ENCODE measurements around the gene HAP1. TPM values are rescaled to one million over a fixed set of nuclear protein-coding genes. Genes with fewer than 3 reads are reported as not detected.
"Not testable (repeated sequence)": the region's sequence is repeated elsewhere in the genome, so short reads cannot be mapped to it uniquely, and the experiment has no call there.

HAP1 gene
- total RNA-seq, 1 experiment from 2014 or later, result not detected

DNA sequence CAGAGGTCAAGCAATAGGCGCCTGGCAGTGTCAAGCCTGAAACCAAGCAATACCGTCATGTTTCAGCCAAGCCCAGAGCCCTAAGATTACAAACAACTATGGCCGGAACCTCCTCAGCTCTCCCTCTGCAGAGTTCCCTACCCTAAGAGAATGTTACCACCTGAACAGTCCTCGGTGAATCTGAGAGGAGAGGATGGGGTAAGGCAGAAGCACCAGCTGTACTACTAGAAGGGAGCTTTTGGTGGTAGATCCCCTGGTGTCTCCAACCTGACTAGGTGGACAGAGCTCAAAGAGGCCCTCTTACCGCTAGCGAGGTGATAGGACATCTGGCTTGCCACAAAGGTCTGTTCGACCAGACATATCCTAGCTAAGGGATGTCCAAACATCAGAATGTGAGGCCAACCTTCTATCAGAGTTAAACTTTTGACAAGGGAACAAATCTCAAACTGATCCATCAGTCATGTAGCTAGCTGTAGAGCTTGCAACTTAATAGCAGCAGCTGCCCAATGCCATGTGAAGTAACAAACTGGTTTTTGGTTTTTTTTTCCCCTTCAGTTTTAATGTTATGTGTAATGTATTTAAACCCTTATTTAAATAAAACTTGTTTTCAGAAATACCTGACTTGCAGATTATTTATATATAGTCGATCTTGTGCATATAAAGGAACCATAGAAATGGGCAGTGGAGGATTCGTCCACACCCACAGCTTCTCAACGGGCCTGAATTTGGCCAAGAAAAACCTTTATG is 43.2 kb downstream of the HAP1 start:
- peak; percentile 12 for DNase-seq (ENCODE audit: low spot score)

DNA sequence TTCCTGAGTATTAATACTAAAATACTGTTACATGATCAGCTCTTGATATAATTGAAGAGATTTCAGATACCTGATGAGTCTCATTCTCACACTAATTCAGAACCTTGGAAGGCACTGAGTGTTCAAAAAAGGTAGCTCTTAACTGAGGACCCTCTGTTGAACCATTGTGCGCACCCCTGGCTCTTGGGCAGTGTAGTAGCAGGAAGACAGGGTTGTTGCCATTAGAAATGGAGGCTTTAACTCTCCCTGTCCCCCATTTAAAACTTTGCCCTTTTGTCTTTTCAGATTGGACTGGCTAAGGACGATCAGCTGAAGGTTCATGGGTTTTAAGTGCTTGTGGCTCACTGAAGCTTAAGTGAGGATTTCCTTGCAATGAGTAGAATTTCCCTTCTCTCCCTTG is 43.9 kb downstream of the HAP1 start:
- DNase-seq (ENCODE audit: low spot score), result no peak

DNA sequence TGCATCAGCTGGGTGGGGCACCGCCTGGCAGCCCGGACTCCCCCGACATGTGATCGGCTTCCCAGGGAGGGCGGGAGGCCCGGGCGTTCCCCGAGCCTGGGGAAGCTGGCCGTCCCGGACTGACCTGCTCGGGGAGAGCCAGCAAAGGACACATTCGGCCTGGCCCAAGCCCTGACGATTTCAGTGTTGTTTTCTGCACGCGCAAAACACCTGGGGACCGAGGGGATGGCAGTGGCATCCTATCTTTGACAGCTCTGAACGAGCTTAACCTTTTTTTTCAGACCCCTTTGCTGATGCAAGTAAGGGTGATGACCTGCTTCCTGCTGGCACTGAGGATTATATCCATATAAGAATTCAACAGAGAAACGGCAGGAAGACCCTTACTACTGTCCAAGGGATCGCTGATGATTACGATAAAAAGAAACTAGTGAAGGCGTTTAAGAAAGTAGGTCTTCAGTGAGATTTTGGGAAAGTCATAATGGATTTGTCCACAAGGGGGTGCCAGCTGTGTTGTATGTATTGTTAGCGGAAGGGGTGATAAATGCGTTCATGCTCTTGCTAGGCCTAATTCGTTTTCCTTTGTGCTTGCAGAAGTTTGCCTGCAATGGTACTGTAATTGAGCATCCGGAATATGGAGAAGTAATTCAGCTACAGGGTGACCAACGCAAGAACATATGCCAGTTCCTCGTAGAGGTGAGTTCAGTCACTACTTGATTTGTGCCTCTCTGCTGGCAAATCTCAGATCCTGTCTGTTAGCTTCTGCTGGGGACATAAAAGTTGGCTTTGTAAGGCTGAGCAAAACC is 44.7 kb downstream of the HAP1 start:
- DNase-seq (ENCODE audit: low spot score), result peak; percentile 84

DNA sequence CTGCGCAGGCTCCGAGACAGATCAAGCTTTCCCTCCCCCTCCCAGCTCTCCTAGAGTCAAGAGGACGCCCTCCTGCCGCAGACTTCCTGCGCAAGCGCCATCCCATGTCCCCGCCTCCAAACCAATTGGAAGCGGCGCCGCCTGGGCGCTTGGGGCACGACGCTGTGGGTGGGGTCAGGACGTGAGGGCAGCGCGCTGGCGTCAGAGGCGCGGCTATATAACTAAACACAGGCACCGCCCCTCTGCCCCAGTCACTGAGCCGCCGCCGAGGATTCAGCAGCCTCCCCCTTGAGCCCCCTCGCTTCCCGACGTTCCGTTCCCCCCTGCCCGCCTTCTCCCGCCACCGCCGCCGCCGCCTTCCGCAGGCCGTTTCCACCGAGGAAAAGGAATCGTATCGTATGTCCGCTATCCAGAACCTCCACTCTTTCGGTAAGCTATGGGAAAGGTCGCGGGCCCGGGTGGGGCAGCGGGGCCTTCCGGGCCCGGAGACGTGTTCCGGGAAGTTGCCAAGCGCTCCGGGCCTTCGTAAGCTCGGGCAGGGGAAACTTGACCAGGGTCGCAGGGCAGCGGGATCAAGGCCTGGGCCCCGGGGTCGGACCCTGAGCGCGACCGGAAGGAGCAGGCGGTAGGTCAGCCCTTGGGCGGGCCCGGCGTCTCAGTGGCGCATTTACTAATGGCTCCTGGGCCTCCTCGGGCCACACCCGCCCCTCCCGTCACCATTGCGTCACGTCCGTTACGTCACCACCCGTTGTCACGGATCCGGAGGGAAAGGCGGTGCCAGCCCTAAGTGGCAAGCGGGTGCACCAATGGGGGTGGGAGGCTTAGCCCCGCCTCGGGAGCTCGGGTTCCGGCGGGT is 45.6 kb downstream of the HAP1 start, which contains the start of gene EIF1:
Gene EIF1 (plus strand): TSS at position 245 of the 856 bp plus-strand sequence. CDS start 154 bp downstream, at position 399.
- peak; percentile 99 for DNase-seq (ENCODE audit: low spot score)

DNA sequence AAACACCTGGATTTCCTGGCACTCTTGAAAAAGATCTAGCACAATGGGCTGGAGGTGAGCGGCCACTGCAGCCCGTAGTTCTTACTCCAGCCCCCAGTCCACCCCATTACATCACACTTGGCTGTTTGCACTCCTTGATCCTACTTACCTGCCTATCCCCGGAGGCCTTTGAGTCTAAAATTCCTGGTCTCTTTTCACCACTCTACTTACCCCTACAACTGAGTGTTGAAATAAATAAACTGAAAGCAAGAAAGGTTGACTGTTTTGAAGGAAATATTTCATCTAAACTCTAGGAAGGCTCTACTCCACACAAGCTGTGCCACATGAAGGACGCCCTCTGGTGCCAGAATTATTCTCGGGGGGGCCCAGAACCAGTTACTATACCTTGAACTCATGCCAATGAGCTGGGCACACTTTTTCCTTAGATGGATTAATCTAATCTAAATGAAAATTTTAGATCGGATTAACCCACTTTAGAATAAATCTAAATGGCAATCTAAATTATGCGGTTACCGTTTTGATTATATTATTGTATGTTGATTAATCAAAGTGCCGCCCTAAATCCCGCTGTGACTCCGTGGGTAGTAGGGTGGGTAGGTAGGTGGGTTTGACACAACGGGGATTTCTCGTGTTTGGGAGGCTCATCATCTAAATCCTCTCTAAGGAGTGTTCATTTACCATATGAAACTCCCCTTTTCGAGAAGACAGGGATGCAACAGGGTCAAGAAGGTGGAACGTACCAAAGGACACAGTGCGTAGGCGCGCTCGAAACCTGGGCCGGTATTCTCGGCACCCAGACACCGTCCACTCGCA is 46.4 kb downstream of the HAP1 start:
- DNase-seq (ENCODE audit: low spot score), result peak; percentile 80

DNA sequence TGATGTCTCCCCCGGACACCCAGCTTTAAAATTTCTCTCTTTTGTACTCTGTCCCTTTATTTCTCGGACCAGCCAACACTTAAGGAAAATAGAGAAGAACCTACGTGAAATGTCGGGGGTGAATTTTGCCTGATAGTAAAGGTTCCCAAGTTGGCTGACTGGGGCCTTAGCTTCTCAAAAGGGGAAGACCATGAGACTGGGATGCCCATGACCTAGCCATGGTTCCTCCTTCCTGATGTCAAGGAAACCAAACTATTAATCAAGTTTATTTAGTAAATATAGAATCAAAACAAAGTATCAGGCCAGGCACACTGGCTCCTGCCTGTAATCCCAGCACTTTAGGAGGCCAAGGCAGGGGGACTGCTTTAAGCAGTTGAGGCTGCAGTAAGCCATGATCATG is 48.2 kb downstream of the HAP1 start:
- DNase-seq (ENCODE audit: low spot score), result no peak

DNA sequence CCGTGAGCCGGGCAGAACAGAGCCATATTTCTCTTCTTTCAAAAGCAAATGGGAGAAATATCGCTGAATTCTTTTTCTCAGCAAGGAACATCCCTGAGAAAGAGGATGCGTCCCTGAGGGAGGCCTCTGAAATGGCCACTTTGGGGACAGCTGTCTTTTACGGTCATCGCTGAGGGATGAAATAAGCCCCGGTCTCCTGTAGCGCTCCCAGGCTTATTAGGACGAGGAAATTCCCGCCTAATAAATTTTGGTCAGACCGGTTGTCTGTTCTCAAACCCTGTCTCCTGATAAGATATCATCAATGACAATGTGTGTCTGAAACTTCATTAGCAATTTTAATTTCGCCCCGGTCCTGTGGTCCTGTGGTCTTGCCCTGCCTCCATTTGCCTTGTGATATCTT is 48.7 kb downstream of the HAP1 start:
- not testable (repeated sequence) for DNase-seq (ENCODE audit: low spot score)

DNA sequence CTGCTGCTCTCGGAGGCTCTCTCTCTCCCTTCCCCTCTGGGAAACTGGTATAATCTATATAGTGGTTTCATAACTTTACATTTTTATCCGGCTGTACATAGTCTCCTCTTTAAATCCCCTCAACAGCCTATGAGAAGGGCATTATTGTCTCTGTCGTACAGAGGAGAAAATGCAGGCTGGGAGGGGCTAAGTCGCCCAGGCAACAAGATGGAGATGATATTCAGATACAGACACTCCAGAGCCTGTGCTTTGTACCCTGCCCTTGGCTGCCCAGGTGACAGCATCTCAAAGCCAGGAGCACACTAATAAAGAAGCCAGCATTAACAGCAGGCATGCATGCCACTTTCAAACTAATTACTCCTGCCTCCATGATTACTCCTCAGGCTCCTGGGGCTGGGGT is 50.4 kb downstream of the HAP1 start:
- no peak for DNase-seq (ENCODE audit: low spot score)

DNA sequence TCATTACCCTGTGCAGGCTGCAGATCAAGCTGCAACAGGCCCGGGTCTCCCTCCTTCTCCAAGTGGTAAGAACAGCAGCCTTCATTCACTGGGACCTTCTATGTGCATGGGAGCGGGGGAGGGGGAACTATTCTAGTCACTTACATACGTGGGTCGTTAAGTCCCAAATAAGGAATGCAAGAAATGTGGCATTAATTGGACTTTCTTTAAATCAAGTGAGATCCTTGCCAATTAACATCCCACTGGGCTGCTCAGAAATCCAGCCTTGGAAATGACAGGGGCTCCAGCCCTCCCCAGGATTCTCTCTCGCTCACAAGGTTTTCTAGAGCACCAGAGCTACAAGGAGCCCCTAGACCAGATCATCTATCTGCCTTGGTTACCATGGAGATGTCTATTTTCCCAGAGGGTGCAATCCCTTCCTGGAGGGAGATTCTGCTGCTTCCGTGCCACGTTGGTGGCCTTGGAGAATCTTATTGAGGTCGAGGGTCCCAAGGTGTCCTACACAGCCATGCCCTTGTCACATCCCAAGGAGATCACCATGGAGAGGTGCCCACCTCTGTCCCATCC is 50.9 kb downstream of the HAP1 start:
- DNase-seq (ENCODE audit: low spot score), result no peak

DNA sequence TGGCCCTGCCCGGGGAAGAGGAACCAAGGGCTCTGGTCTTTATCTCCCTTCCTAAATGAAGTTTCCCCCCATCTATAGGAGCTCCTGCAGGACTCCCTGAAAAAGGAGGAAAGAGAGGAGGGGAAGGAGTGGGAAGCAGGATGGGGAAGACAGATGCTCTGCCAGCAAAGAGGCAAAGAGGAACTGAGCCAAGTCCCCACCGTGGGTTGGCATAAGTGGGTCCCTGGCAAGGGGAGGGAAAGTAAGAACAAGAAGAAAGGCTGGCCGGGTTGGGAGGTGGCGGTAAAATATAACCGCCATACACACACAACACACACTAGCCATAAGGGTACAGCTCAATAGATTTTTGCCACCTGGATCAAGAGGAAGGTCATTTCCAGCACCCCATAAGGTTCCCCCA is 51.8 kb downstream of the HAP1 start:
- no peak for DNase-seq (ENCODE audit: low spot score)

DNA sequence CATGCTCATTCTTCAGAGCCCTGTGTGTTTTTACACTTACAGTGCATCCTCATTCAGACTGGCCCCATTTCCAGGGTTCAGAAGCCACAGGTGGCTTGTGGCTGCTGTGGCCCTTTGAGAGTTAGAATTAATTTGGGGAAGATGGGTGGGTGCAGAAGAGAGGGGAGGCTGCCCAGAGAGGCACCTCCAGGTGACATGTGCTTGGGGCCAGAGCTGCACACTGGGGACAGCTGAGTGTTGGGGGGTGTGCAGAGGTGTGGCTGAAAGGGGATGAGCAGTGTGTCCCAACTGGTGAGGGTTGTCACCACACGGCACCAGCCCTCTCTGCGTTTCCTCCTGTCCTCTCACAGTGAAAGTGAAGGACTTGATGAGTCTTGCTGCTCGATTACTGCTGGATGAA is 52.7 kb downstream of the HAP1 start:
- DNase-seq (ENCODE audit: low spot score), result no peak

DNA sequence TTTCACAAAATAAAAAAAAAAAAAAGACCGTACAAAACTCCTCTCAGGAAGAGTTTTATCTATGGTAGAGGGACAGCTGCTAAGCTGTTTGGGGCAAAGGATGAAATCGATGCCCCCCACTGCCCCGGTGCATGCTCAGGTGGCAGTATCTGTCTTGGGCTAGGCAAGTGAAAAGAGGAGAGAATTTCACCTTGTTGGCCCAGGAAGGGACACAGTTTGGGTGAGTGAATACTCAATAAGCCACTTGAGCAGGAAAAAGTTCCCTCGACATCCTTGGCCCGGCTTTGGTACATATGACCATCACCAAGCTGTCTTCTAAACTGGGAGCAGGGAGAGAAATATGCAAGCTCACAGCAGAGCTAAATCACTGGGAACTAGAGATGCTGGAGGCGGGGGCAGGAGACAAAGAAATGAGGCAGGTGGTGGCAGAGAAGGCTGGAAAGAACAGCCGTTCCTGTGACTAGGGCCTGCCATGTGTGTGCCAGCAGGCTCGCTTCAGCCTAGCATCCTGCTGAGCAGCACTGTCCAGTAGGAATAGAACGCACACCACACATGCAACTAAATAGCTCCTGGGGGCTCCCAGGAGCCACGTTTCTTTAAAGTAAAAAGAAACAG is 53.9 kb downstream of the HAP1 start:
- no peak for DNase-seq (ENCODE audit: low spot score)

DNA sequence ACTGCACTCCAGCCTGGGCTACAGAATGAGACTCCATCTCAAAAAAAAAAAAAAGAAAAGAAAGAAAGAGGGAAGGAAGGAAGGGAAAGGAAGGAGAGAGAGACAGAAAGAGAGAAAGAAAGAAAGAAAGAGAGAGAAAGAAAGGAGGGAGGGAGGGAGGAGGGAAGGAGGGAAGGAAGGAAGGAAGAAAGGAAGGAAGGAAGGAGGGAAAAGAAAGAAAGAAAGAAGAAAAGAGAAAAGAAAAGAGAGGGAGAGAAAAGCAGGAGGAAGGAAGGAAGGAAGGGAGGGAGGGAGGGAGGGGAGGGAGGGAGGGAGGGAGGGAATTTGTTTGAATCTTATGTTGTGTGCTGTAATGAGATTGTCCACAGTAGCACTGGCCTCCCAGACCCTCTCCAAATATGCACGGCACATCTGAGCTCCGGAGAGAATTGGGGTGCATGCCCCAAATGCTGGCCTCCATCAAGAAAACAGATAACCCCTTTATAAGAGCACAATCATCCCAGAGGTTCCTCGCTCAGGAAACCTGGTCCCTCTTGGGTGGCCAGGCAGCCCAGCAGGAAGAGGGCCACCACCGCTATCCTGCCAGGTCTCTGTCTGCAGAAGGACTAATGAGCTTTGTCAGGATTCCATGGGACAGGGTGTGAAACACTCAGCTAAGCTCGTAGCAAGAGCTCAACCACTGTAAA is 54.6 kb downstream of the HAP1 start:
- no peak for DNase-seq (ENCODE audit: low spot score)

DNA sequence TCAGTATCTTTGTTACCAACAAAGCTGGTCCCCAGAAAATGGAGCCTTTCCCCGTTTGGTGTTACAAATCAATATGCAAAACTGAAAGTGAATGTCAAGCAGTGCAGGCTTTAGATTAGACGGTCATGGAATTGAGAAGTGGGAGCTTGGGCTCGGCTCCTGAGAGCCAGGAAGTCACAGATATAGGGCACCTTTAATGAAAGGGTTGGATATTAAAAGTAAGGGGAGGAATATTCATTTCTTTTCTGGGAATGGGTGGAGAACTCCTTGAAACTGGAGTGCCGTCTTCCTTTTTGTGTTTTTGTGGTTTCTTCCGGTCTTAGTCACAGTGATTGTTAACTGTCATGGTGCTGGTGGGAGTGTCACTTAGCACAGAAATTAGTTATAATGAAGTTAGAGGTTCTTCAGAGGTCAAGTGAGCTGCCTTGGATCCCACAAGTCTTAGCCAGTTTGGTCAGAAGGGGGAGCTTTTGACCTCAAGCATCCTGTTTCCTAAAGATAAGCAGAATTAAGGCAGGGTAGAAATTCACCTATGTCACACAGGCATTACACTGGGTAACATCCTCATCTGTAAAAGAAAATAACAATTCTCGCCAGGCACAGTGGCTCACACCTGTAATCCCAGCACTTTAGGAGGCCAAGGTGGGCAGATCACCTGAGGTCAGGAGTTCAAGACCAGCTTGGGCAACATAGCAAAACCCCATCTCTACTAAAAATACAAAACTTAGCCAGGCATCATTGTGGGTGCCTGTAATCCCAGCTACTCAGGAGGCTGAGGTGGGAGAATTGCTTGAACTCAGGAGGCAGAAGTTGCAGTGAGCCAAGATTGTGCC is 55.3 kb downstream of the HAP1 start:
- DNase-seq (ENCODE audit: low spot score), result peak; percentile 40

DNA sequence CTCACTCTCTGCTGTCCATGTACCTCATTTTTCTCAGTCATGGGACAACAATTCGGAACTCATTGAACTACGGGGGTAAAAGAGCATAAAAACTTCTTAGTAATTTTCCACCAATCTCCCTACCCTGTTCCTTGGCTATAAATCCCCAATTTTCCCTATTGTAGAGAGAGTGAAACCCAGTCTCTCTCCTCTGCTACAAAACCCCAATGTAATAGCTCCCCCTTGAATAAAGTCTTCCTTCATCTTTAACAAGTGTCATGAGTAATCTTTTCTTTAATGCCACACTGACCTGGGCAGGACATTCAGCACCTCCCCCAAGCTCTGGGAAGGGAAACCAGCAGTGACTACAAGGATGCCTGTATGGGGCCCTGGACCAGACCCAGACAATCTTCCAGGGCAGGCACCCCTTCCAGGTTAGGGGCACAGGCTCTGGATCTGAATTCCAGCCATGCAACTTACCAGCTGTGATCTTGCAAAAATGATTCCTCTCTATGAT is 56.0 kb downstream of the HAP1 start:
- DNase-seq (ENCODE audit: low spot score), result peak; percentile 31

DNA sequence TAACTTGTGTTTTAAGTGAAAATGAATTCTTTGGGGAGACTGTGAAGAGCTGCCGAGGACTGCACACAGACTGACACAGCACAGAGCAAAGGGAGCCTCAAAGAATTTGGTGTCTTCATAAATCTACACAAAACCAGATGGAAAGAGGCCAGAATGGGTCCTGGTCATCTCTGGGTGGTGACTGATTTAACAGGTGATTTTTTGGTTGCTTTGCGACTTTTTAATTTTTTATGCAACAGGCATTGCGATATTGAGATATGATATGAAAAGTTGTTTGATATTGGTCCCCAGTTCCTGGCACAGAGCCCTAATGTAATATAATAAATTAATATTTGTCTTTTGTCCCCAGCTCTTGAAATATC is 58.4 kb downstream of the HAP1 start:
- no peak for DNase-seq (ENCODE audit: low spot score)

DNA sequence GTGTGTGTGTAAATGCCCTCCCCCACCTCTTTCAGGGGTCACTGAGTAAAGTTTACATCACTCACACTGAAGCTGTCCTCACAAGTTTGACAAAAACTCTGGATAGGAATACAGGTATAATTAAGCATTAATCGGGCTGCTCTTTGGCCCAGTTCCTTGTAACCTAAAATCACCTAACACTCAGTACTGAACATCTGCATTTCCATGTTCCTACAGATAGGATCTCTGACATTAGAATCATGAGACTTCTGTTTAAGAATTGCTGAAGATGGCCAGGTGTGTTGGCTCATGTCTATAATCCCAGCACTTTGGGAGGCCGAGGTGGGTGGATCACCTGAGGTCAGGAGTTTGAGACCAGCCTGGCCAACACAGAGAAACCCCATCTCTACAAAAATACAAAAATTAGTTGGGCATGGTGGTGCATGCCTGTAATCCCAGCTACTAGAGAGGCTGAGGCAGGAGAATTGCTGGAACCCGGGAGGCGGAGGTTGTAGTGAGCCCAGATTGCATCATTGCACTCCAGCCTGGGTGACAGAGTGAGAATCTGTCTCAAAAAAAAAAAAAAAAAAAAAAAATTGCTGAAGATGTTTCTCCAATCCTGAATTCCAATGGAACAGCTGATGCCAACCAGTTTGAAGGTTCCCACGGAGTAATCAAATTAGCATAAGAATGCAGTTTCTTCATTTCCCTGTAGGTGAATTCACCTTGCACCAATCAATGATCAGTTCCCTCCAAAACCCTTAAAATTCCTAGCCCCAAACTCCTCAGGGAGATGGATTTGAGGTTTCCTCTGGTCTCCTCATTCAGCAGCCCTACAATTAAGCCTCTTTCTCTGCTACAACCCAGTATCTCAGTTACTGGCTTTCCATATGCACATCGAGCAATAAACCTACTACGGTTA is 59.0 kb downstream of the HAP1 start:
- not testable (repeated sequence) for DNase-seq (ENCODE audit: low spot score)
